GM23338 (cell line): Measurements from ENCODE around the gene CDK1. TPM values are rescaled to one million over a fixed set of nuclear protein-coding genes. Genes with fewer than 3 reads are reported as not detected.
A peak's percentile ranks its signal among the peaks of the same experiment; 100 is the strongest.

Source experiments
- ATAC-seq: fragments of 200-7000 bp; cut with Tn5 transposase; 3 replicates; pipeline ENCODE4 v1.9.1; 2020
- DNase-seq: peaks from one replicate; pipeline ENCODE4 v3.0.0-alpha.2; 2015; ENCODE audit warnings: low spot score
- H2AFZ ChIP-seq: fragments of 200-600 bp; sonication (generic); 2 replicates; pipeline ENCODE4 v1.8.0; 2016; ENCODE audit warnings: antibody characterized with exemption, mild to moderate bottlenecking, moderate library complexity
- H3F3A ChIP-seq: fragments of 200-600 bp; sonication (generic); replicated peaks from 2 replicates; pipeline ENCODE4 v1.8.0; 2017; ENCODE audit warnings: antibody characterized with exemption, mixed run types, low read depth
- H3K27ac ChIP-seq: fragments of 200-600 bp; sonication (generic); 2 replicates; pipeline ENCODE4 v1.6.1; 2016; ENCODE audit warnings: low read depth
- H3K27me3 ChIP-seq: fragments of 200-600 bp; sonication (generic); 2 replicates; pipeline ENCODE4 v1.8.0; 2016; ENCODE audit warnings: mild to moderate bottlenecking, mixed run types, moderate library complexity; ENCODE audit not compliant: insufficient read depth
- H3K36me3 ChIP-seq: fragments of 200-600 bp; sonication (generic); 2 replicates; pipeline ENCODE4 v1.8.0; 2016; ENCODE audit warnings: mild to moderate bottlenecking; ENCODE audit not compliant: insufficient read depth
- H3K4me1 ChIP-seq: fragments of 200-600 bp; sonication (generic); 2 replicates; pipeline ENCODE4 v1.8.0; 2016; ENCODE audit warnings: mild to moderate bottlenecking, moderate library complexity; ENCODE audit not compliant: insufficient read depth
- H3K4me2 ChIP-seq: fragments of 200-600 bp; sonication (generic); 2 replicates; pipeline ENCODE4 v1.7.1; 2017; ENCODE audit warnings: mixed run types
- H3K4me3 ChIP-seq: fragments of 200-600 bp; sonication (generic); 2 replicates; pipeline ENCODE4 v1.6.1; 2016; ENCODE audit warnings: mixed run types
- H3K79me2 ChIP-seq: fragments of 200-600 bp; sonication (generic); replicated peaks from 2 replicates; pipeline ENCODE4 v1.8.0; 2017; ENCODE audit warnings: mild to moderate bottlenecking; ENCODE audit not compliant: insufficient read depth
- H3K9me2 ChIP-seq: fragments of 200-600 bp; sonication (generic); 2 replicates; pipeline ENCODE4 v1.8.0; 2017; ENCODE audit not compliant: insufficient read depth
- H4K20me1 ChIP-seq: fragments of 200-600 bp; sonication (generic); replicated peaks from 2 replicates; pipeline ENCODE4 v1.8.0; 2017; ENCODE audit warnings: mild to moderate bottlenecking; ENCODE audit not compliant: insufficient read depth
- H3K27ac Mint-ChIP-seq: 2 replicates; pipeline ENCODE4 v1.8.0; 2020; ENCODE audit warnings: inconsistent platforms, mild to moderate bottlenecking, moderate library complexity, mixed read lengths
- H3K27me3 Mint-ChIP-seq: 3 replicates; pipeline ENCODE4 v1.8.0; 2022; ENCODE audit warnings: low read depth, mild to moderate bottlenecking, moderate library complexity, mixed read lengths, inconsistent platforms; ENCODE audit not compliant: insufficient read depth, poor library complexity
- H3K36me3 Mint-ChIP-seq: 3 replicates; pipeline ENCODE4 v1.8.0; 2021; ENCODE audit warnings: low read depth, mild to moderate bottlenecking, inconsistent platforms, moderate library complexity, mixed read lengths
- H3K4me1 Mint-ChIP-seq: 3 replicates; pipeline ENCODE4 v1.8.0; 2020; ENCODE audit warnings: mild to moderate bottlenecking, inconsistent platforms, mixed read lengths
- H3K4me3 Mint-ChIP-seq: 3 replicates; pipeline ENCODE4 v1.8.0; 2021; ENCODE audit warnings: moderate library complexity, mild to moderate bottlenecking, inconsistent platforms, mixed read lengths
- H3K9me3 Mint-ChIP-seq: 3 replicates; pipeline ENCODE4 v1.8.0; 2020; ENCODE audit warnings: moderate library complexity, mild to moderate bottlenecking, inconsistent platforms, mixed read lengths
- CREB1 ChIP-seq: fragments of 250-450 bp; sonication (Bioruptor Pico); IDR thresholded peaks from 2 replicates; pipeline ENCODE4 v1.5.0; 2020; ENCODE audit warnings: low read depth, mild to moderate bottlenecking, moderate library complexity
- CTCF ChIP-seq, 2 experiments: fragments of 200-600 bp in 1 of 2; sonication (generic) in 1 of 2; conservative IDR thresholded peaks; 2 replicates each; pipeline versions ENCODE4 v1.5.1 to v1.6.1; 2016 to 2017; ENCODE audit warnings: antibody characterized with exemption in 2 of 2, low read depth in 2 of 2, mild to moderate bottlenecking in 2 of 2, moderate library complexity in 1 of 2
- EZH2 ChIP-seq: fragments of 200-600 bp; sonication (generic); IDR thresholded peaks from one replicate; pipeline ENCODE4 v1.8.0; 2017; ENCODE audit warnings: antibody characterized with exemption, mild to moderate bottlenecking, low read depth; ENCODE audit not compliant: unreplicated experiment
- EZH2phosphoT487 ChIP-seq: fragments of 200-600 bp; sonication (generic); IDR thresholded peaks from one replicate; pipeline ENCODE4 v1.8.1; 2018; ENCODE audit warnings: antibody characterized with exemption; ENCODE audit not compliant: unreplicated experiment
- JUNB ChIP-seq: IDR thresholded peaks from one replicate; pipeline ENCODE4 v1.6.1; 2016; ENCODE audit warnings: antibody characterized with exemption; ENCODE audit not compliant: unreplicated experiment
- NANOG ChIP-seq: IDR thresholded peaks from 2 replicates; pipeline ENCODE4 v1.6.1; 2016; ENCODE audit warnings: antibody characterized with exemption, borderline replicate concordance
- POLR2AphosphoS5 ChIP-seq: IDR thresholded peaks from 2 replicates; pipeline ENCODE4 v1.6.1; 2016; ENCODE audit warnings: antibody characterized with exemption, low read depth
- REST ChIP-seq: IDR thresholded peaks from one replicate; pipeline ENCODE4 v1.6.1; 2018; ENCODE audit warnings: antibody characterized with exemption; ENCODE audit not compliant: unreplicated experiment
- STAT1 ChIP-seq: IDR thresholded peaks from one replicate; pipeline ENCODE4 v1.6.1; 2016; ENCODE audit warnings: antibody characterized with exemption; ENCODE audit not compliant: unreplicated experiment
- ZNF114 ChIP-seq: fragments of 250-450 bp; sonication (Bioruptor Pico); IDR thresholded peaks from 2 replicates; pipeline ENCODE4 v1.5.0; 2020; ENCODE audit warnings: mild to moderate bottlenecking, moderate library complexity
- ZNF331 ChIP-seq: fragments of 250-450 bp; sonication (Bioruptor Pico); IDR thresholded peaks from 2 replicates; pipeline ENCODE4 v1.5.0; 2020; ENCODE audit warnings: low read depth, mild to moderate bottlenecking, moderate library complexity
- ZNF462 ChIP-seq: fragments of 250-450 bp; sonication (Bioruptor Pico); IDR thresholded peaks from 2 replicates; pipeline ENCODE4 v1.5.0; 2020; ENCODE audit warnings: mild to moderate bottlenecking, moderate library complexity
- polyA plus RNA-seq: library from polyadenylated mRNA; unstranded; fragments of >200 nt; fragmentation: Nextera tagmentation; extraction: Ambion mirVana; gene quantifications from 2 replicates; pipeline ENCODE4 v1.2.1, GENCODE V29; 2016
- total RNA-seq: library from RNA; depleted of rRNA; stranded (reverse); fragments of >200 nt; shearing (Covaris generic); gene quantifications from 2 replicates; pipeline ENCODE4 v1.2.3, GENCODE V29; 2014

The CDK1 gene
- total and polyA plus RNA-seq, 2 experiments from 2014 or later = 165 to 166 TPM

- TF ChIP-seq CREB1 (CRISPR knock-in tag) (no peak), ZNF331 (CRISPR knock-in tag) (no peak)
These were observed 17.4 kb downstream of the CDK1 start (continued) for GRCh38 chr10:60795465-60796202.

- H3K27me3 ChIP-seq = no peaks in the 10 kb centered on the region
- peak overlapping the region; percentile 7; the same call in 1 of the 2 replicates for H3K27ac ChIP-seq
- no peaks in the 10 kb centered on the region for H3K4me1 Mint-ChIP-seq
- no peaks in the 10 kb centered on the region; the same call in 1 of the 2 replicates for H4K20me1 ChIP-seq
- no peak for DNase-seq
- no peaks in the 10 kb centered on the region for H3K27me3 Mint-ChIP-seq
- peaks cover 25% of the 10 kb centered on the region for H3K79me2 ChIP-seq
- no peaks in the 10 kb centered on the region for H3K9me3 Mint-ChIP-seq
- no peak overlapping the region for H3K4me3 Mint-ChIP-seq
- no peak overlapping the region for H3K4me2 ChIP-seq
- peaks cover 28% of the 10 kb centered on the region for H3K36me3 ChIP-seq
- no peaks in the 10 kb centered on the region for H3F3A ChIP-seq
- no peak overlapping the region for H3K4me3 ChIP-seq
- no peaks in the 10 kb centered on the region for H3K4me1 ChIP-seq
- H3K27ac Mint-ChIP-seq = no peak overlapping the region
- ATAC-seq = no peak
- no peak overlapping the region for H2AFZ ChIP-seq
- H3K9me2 ChIP-seq = no peaks in the 10 kb centered on the region
- H3K36me3 Mint-ChIP-seq = peaks cover 44% of the 10 kb centered on the region
- no peak for TF ChIP-seq JUNB
- no peak for TF ChIP-seq ZNF331 (CRISPR knock-in tag)
- no peak for TF ChIP-seq ZNF462 (CRISPR knock-in tag)
- TF ChIP-seq CREB1 (CRISPR knock-in tag) = no peak
- no peak for TF ChIP-seq EZH2
- no peak for TF ChIP-seq EZH2phosphoT487
- no peak for TF ChIP-seq POLR2AphosphoS5
- TF ChIP-seq NANOG = no peak
- TF ChIP-seq ZNF114 (CRISPR knock-in tag) = no peak
- no peak for TF ChIP-seq STAT1
- TF ChIP-seq CTCF (conservative IDR thresholded peaks at IDR 0.05; ENCODE audit: low read depth in 2 of 2) = no peak
- no peak for TF ChIP-seq REST
These were observed 18.2 kb downstream of the CDK1 start for GRCh38 chr10:60796481-60796880.
